Neural cell (in vitro differentiated cells): ENCODE measurements around the gene C6orf141. TPM values are rescaled to one million over a fixed set of nuclear protein-coding genes. Genes with fewer than 3 reads are reported as not detected.

Experiments
- H2AFZ ChIP-seq: fragments of 200-600, 300-800 bp; sonication (generic), shearing (Covaris generic); 2 replicates; pipeline ENCODE4 v1.6.0; 2014; ENCODE audit warnings: low read depth, mild to moderate bottlenecking, antibody characterized with exemption, low read length, moderate library complexity
- H3F3A ChIP-seq: fragments of 200-600 bp; shearing (Covaris generic); 2 replicates; pipeline ENCODE4 v1.6.1; 2016; ENCODE audit warnings: mild to moderate bottlenecking, moderate library complexity, mixed read lengths, antibody characterized with exemption, low read length; ENCODE audit not compliant: insufficient read depth, poor library complexity, severe bottlenecking
- H3K27ac ChIP-seq: fragments of 200-600, 300-800 bp; sonication (generic), shearing (Covaris generic); 2 replicates; pipeline ENCODE4 v1.5.1; 2014; ENCODE audit warnings: mild to moderate bottlenecking, low read length, moderate library complexity
- H3K27me3 ChIP-seq: fragments of 300-800, 200-600 bp; sonication (generic), shearing (Covaris generic); 2 replicates; pipeline ENCODE4 v1.6.0; 2014; ENCODE audit warnings: mild to moderate bottlenecking, low read depth, low read length, moderate library complexity; ENCODE audit not compliant: insufficient read depth
- H3K36me3 ChIP-seq: fragments of 300-800, 200-600 bp; sonication (generic), shearing (Covaris generic); 2 replicates; pipeline ENCODE4 v1.5.1; 2014; ENCODE audit warnings: mild to moderate bottlenecking, antibody characterized with exemption, low read length, moderate library complexity; ENCODE audit not compliant: insufficient read depth
- H3K4me2 ChIP-seq: fragments of 300-800, 200-600 bp; sonication (generic), shearing (Covaris generic); 2 replicates; pipeline ENCODE4 v1.6.0; 2014; ENCODE audit warnings: mild to moderate bottlenecking, low read length
- H3K4me3 ChIP-seq: fragments of 300-800, 200-600 bp; sonication (generic), shearing (Covaris generic); 2 replicates; pipeline ENCODE4 v1.5.1; 2014; ENCODE audit warnings: mild to moderate bottlenecking, low read length, moderate library complexity
- H3K79me2 ChIP-seq: fragments of 200-600 bp; shearing (Covaris generic); replicated peaks from 2 replicates; pipeline ENCODE4 v1.6.0; 2014; ENCODE audit warnings: mild to moderate bottlenecking, low read length, moderate library complexity; ENCODE audit not compliant: insufficient read depth
- H3K9ac ChIP-seq: fragments of 300-800, 200-600 bp; sonication (generic), shearing (Covaris generic); 2 replicates; pipeline ENCODE4 v1.6.1; 2016; ENCODE audit warnings: mild to moderate bottlenecking, low read length, mixed read lengths
- H3K9me2 ChIP-seq: fragments of 200-600 bp; shearing (Covaris generic); 2 replicates; pipeline ENCODE4 v1.6.1; 2016; ENCODE audit warnings: mild to moderate bottlenecking, low read length, mixed read lengths; ENCODE audit not compliant: insufficient read depth
- H3K9me3 ChIP-seq: fragments of 200-600, 300-800 bp; sonication (generic), shearing (Covaris generic); 2 replicates; pipeline ENCODE4 v1.6.1; 2016; ENCODE audit warnings: mild to moderate bottlenecking, mixed run types, low read length, moderate library complexity, mixed read lengths
- H4K20me1 ChIP-seq: fragments of 200-600 bp; shearing (Covaris generic); 2 replicates; pipeline ENCODE4 v1.6.1; 2016; ENCODE audit warnings: mild to moderate bottlenecking, mixed run types; ENCODE audit not compliant: insufficient read depth
- CTCF ChIP-seq: fragments of 450-650 bp; IDR thresholded peaks from 2 replicates; pipeline ENCODE4 v1.5.1; 2014; ENCODE audit warnings: antibody characterized with exemption, mild to moderate bottlenecking, moderate library complexity; ENCODE audit not compliant: poor library complexity, severe bottlenecking
- EP300 ChIP-seq: fragments of 450-650 bp; conservative IDR thresholded peaks from 2 replicates; pipeline ENCODE4 v1.6.1; 2014; ENCODE audit warnings: antibody characterized with exemption, mild to moderate bottlenecking, moderate library complexity; ENCODE audit not compliant: poor library complexity, severe bottlenecking
- EZH2 ChIP-seq: fragments of 200-600, 300-800 bp; shearing (Covaris generic), sonication (generic); IDR thresholded peaks from 2 replicates; pipeline ENCODE4 v1.6.1; 2014; ENCODE audit warnings: antibody characterized with exemption, low read length, borderline replicate concordance, mild to moderate bottlenecking; ENCODE audit not compliant: insufficient read depth, poor library complexity, severe bottlenecking
- MXI1 ChIP-seq: fragments of 450-650 bp; conservative IDR thresholded peaks from 2 replicates; pipeline ENCODE4 v1.6.1; 2014; ENCODE audit warnings: antibody characterized with exemption, mild to moderate bottlenecking; ENCODE audit not compliant: poor library complexity, severe bottlenecking
- POLR2AphosphoS5 ChIP-seq: IDR thresholded peaks from 2 replicates; pipeline ENCODE4 v1.6.1; 2012
- RAD21 ChIP-seq: fragments of 450-650 bp; conservative IDR thresholded peaks from 2 replicates; pipeline ENCODE4 v1.6.1; 2014; ENCODE audit warnings: antibody characterized with exemption, mild to moderate bottlenecking, moderate library complexity
- REST ChIP-seq: IDR thresholded peaks from 2 replicates; pipeline ENCODE4 v1.6.1; 2012; ENCODE audit warnings: borderline replicate concordance
- SMC3 ChIP-seq: fragments of 450-650 bp; conservative IDR thresholded peaks from 2 replicates; pipeline ENCODE4 v1.6.1; 2014; ENCODE audit warnings: antibody characterized with exemption, mild to moderate bottlenecking, moderate library complexity; ENCODE audit not compliant: poor library complexity
- TAF1 ChIP-seq: IDR thresholded peaks from 2 replicates; pipeline ENCODE4 v1.6.1; 2012; ENCODE audit warnings: low read depth
- polyA plus RNA-seq: library from polyadenylated mRNA; depleted of rRNA; stranded (reverse); fragments of >200 nt; gene quantifications from 2 replicates; pipeline ENCODE4 v1.2.3, GENCODE V29; 2014

The C6orf141 gene
- polyA plus RNA-seq, 1 donor from 2014 or later: not detected

- no peak overlapping the region for H3K9ac ChIP-seq
- no peaks in the 10 kb centered on the region for H3K79me2 ChIP-seq
Observed at GRCh38 chr6:49563006-49563886, 12.8 kb downstream of the C6orf141 start.

More at GRCh38 chr6:49563006-49563886, 12.8 kb downstream of the C6orf141 start:
- Histone ChIP-seq H3F3A (no peaks in the 10 kb centered on the region), H3K9me3 (no peaks in the 10 kb centered on the region), H3K9me2 (no peaks in the 10 kb centered on the region), H4K20me1 (no peaks in the 10 kb centered on the region), H3K36me3 (no peaks in the 10 kb centered on the region), H3K27ac (no peak overlapping the region), H3K4me3 (no peak overlapping the region), H3K4me2 (no peak overlapping the region), H3K27me3 (no peaks in the 10 kb centered on the region), H2AFZ (no peak overlapping the region)
- no peak for TF ChIP-seq MXI1
- TF ChIP-seq SMC3: no peak
- no peak for TF ChIP-seq EZH2
- TF ChIP-seq RAD21: no peak
- TF ChIP-seq POLR2AphosphoS5: no peak
- TF ChIP-seq TAF1: no peak
- TF ChIP-seq CTCF: no peak
- no peak for TF ChIP-seq EP300
- no peak for TF ChIP-seq REST
